ENCODE results near the gene DLGAP3.

The DLGAP3 gene

GRCh38 chr1:34863501-34863900, 65.9 kb downstream of the DLGAP3 start:
- Histone ChIP-seq H3K23ac (ENCODE audit: low read depth, low read length, poor library complexity) (no peak overlapping the region), H3K27me3 (ENCODE audit: control insufficient read depth in 3 of 3, insufficient read depth in 3 of 3, low read depth in 1 of 3, low read length in 3 of 3) (peaks cover 0 to 30% (median 4%) of the 10 kb centered on the region in 3 experiments), H3K4ac (ENCODE audit: low read length) (no peak overlapping the region), H2BK120ac (ENCODE audit: low read depth, low read length) (no peak overlapping the region), H3K4me1 (ENCODE audit: control insufficient read depth in 2 of 2, insufficient read depth in 1 of 2, low read depth in 1 of 2, low read length in 2 of 2) (peaks cover 3 to 6% of the 10 kb centered on the region in 2 donors), H2BK15ac (ENCODE audit: low read length) (no peak overlapping the region), H2AK5ac (ENCODE audit: low read depth, low read length) (no peak overlapping the region), H4K91ac (ENCODE audit: low read depth, low read length, poor library complexity) (no peak overlapping the region), H4K8ac (ENCODE audit: low read depth, low read length) (no peak overlapping the region), H2BK5ac (ENCODE audit: low read length) (no peak overlapping the region), H3K4me3 (ENCODE audit: low read length in 2 of 2) (no peak overlapping the region), H2BK12ac (ENCODE audit: low read length) (no peak overlapping the region), H2AFZ (ENCODE audit: low read length) (no peak overlapping the region), H3K36me3 (replicated peaks in 1 of 2; ENCODE audit: control insufficient read depth in 2 of 2, insufficient read depth in 2 of 2, low read length in 2 of 2) (no peaks in the 10 kb centered on the region), H3K9me3 (replicated peaks in 1 of 2; ENCODE audit: control insufficient read depth in 2 of 2, insufficient read depth in 1 of 2, low read depth in 1 of 2, low read length in 2 of 2) (no peaks in the 10 kb centered on the region), H3K4me2 (ENCODE audit: insufficient read depth, low read length, poor library complexity, severe bottlenecking) (no peak overlapping the region), H3K27ac (replicated peaks; ENCODE audit: low read length) (no peak overlapping the region), H3K14ac (ENCODE audit: low read length) (no peak overlapping the region), H3K18ac (ENCODE audit: low read length) (no peak overlapping the region), H3K9ac (ENCODE audit: low read depth, low read length, poor library complexity) (no peak overlapping the region), H3K79me1 (ENCODE audit: low read depth, low read length) (no peaks in the 10 kb centered on the region)
- DNase-seq (ENCODE audit: low spot score) = no peak

DNA sequence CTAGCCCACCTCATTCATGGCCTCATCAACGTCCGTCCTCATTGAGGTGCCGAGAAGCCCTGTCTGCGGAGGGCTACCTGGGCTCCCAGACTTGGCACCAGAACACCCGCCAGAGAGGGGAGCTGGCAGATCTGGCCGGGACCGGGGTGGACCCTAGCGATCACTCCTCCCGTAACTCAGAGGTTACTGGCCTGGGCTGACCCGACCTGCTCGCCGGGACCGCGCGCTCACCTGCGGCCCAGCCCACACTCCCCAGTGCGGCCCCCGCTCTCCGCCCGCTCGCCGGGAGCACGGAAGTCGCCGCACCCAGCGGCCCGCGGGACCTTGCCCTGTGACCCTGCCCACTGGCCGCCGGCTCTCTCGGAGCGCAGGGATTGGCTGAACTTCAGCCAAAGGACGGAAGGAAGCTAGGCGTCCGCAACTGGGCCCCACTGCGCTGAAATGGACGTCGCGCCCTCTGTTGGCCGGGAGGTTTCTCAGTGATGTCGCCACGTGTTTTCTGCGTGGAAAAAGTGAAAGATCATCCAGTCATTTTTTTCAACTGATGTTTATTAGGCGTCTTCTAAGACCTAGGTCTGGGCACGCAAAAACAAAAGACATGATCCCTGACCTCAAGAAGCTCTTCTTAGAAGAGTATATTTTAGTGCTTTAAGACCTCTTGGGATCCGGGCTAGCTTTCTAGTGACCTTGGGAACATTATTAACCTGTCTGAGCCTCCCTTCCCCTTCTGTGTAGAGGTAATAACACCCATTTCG, 69.8 kb downstream of the DLGAP3 start, which contains the start of gene SMIM12:
Gene SMIM12, minus strand, starts transcription at position 304 of the 755 bp plus-strand sequence. CDS start 3,772 bp downstream, outside the sequence.
- peaks cover 11 to 12% of the 10 kb centered on the region in 2 donors for H3K36me3 ChIP-seq (replicated peaks in 1 of 2; ENCODE audit: control insufficient read depth in 2 of 2, insufficient read depth in 2 of 2, low read length in 2 of 2)
- H2AFZ ChIP-seq (ENCODE audit: low read length) = peak within 1 kb of the TSS; percentile 97
- H3K23ac ChIP-seq (ENCODE audit: low read depth, low read length, poor library complexity) = peak within 1 kb of the TSS; percentile 86
- no peak within 1 kb of the TSS for H2BK120ac ChIP-seq (ENCODE audit: low read depth, low read length)
- no peaks in the 10 kb centered on the region for H3K79me1 ChIP-seq (ENCODE audit: low read depth, low read length)
- no peak within 1 kb of the TSS for H4K8ac ChIP-seq (ENCODE audit: low read depth, low read length)
- peak within 1 kb of the TSS; percentile 91 for H3K18ac ChIP-seq (ENCODE audit: low read length)
- H2BK12ac ChIP-seq (ENCODE audit: low read length) = no peak within 1 kb of the TSS
- H3K27me3 ChIP-seq (ENCODE audit: control insufficient read depth in 3 of 3, insufficient read depth in 3 of 3, low read depth in 1 of 3, low read length in 3 of 3) = peaks cover 0 to 3% (median 0%) of the 10 kb centered on the region in 3 experiments
- no peaks in the 10 kb centered on the region for H3K9me3 ChIP-seq (replicated peaks in 1 of 2; ENCODE audit: control insufficient read depth in 2 of 2, insufficient read depth in 1 of 2, low read depth in 1 of 2, low read length in 2 of 2)
- no CpG with 5 or more reads among the region's 47 CpGs for WGBS, 2 donors (ENCODE audit: extremely low coverage in 2 of 2, insufficient read length in 2 of 2, insufficient replicate concordance in 1 of 2)
- peaks cover 3 to 6% of the 10 kb centered on the region in 2 donors for H3K4me1 ChIP-seq (ENCODE audit: control insufficient read depth in 2 of 2, insufficient read depth in 1 of 2, low read depth in 1 of 2, low read length in 2 of 2)
- H3K4me3 ChIP-seq (ENCODE audit: low read length in 2 of 2) = peak within 1 kb of the TSS; percentile 99 to 100
- H3K9ac ChIP-seq (ENCODE audit: low read depth, low read length, poor library complexity) = peak within 1 kb of the TSS; percentile 95
- H2BK15ac ChIP-seq (ENCODE audit: low read length) = no peak within 1 kb of the TSS
- no peak within 1 kb of the TSS for H4K91ac ChIP-seq (ENCODE audit: low read depth, low read length, poor library complexity)
- H3K14ac ChIP-seq (ENCODE audit: low read length) = no peak within 1 kb of the TSS
- peak within 1 kb of the TSS; percentile 64 for H3K4me2 ChIP-seq (ENCODE audit: insufficient read depth, low read length, poor library complexity, severe bottlenecking)
- H2BK5ac ChIP-seq (ENCODE audit: low read length) = no peak within 1 kb of the TSS
- DNase-seq (ENCODE audit: low spot score) = peak; percentile 84
- H2AK5ac ChIP-seq (ENCODE audit: low read depth, low read length) = no peak within 1 kb of the TSS
- H3K27ac ChIP-seq (replicated peaks; ENCODE audit: low read length) = no peak within 1 kb of the TSS
- H3K4ac ChIP-seq (ENCODE audit: low read length) = no peak within 1 kb of the TSS

- WGBS, 2 donors (ENCODE audit: extremely low coverage in 2 of 2, insufficient read length in 2 of 2, insufficient replicate concordance in 1 of 2) = no CpG with 5 or more reads among the region's 15 CpGs
- no peak overlapping the region for H2BK5ac ChIP-seq (ENCODE audit: low read length)
Observed at GRCh38 chr1:34858901-34859445, 70.5 kb downstream of the DLGAP3 start.

GRCh38 chr1:34856697-34857096, 72.8 kb downstream of the DLGAP3 start:
- H3K9ac ChIP-seq (ENCODE audit: low read depth, low read length, poor library complexity) = no peak overlapping the region

More at GRCh38 chr1:34858901-34859445, 70.5 kb downstream of the DLGAP3 start:
- Histone ChIP-seq H3K36me3 (replicated peaks in 1 of 2; ENCODE audit: control insufficient read depth in 2 of 2, insufficient read depth in 2 of 2, low read length in 2 of 2) (peaks cover 11 to 19% of the 10 kb centered on the region in 2 donors), H3K4ac (ENCODE audit: low read length) (no peak overlapping the region), H3K79me1 (ENCODE audit: low read depth, low read length) (no peaks in the 10 kb centered on the region), H3K4me1 (ENCODE audit: control insufficient read depth in 2 of 2, insufficient read depth in 1 of 2, low read depth in 1 of 2, low read length in 2 of 2) (peaks cover 3 to 6% of the 10 kb centered on the region in 2 donors), H3K14ac (ENCODE audit: low read length) (no peak overlapping the region), H2BK15ac (ENCODE audit: low read length) (no peak overlapping the region), H3K27me3 (ENCODE audit: control insufficient read depth in 3 of 3, insufficient read depth in 3 of 3, low read depth in 1 of 3, low read length in 3 of 3) (peaks cover 0 to 2% (median 0%) of the 10 kb centered on the region in 3 experiments), H3K23ac (ENCODE audit: low read depth, low read length, poor library complexity) (peak overlapping the region; percentile 86), H3K4me2 (ENCODE audit: insufficient read depth, low read length, poor library complexity, severe bottlenecking) (peak overlapping the region; percentile 64), H3K9ac (ENCODE audit: low read depth, low read length, poor library complexity) (peak overlapping the region; percentile 95), H4K91ac (ENCODE audit: low read depth, low read length, poor library complexity) (no peak overlapping the region), H3K27ac (replicated peaks; ENCODE audit: low read length) (no peak overlapping the region), H2BK12ac (ENCODE audit: low read length) (no peak overlapping the region), H3K18ac (ENCODE audit: low read length) (peak overlapping the region; percentile 91), H3K9me3 (replicated peaks in 1 of 2; ENCODE audit: control insufficient read depth in 2 of 2, insufficient read depth in 1 of 2, low read depth in 1 of 2, low read length in 2 of 2) (no peaks in the 10 kb centered on the region), H2BK120ac (ENCODE audit: low read depth, low read length) (no peak overlapping the region), H2AK5ac (ENCODE audit: low read depth, low read length) (no peak overlapping the region), H3K4me3 (ENCODE audit: low read length in 2 of 2) (peak overlapping the region; percentile 99 to 100), H2AFZ (ENCODE audit: low read length) (peak overlapping the region; percentile 97), H4K8ac (ENCODE audit: low read depth, low read length) (no peak overlapping the region)
- no peak for DNase-seq (ENCODE audit: low spot score)

More at GRCh38 chr1:34856697-34857096, 72.8 kb downstream of the DLGAP3 start:
- H2AK5ac ChIP-seq (ENCODE audit: low read depth, low read length) = no peak overlapping the region
- H4K8ac ChIP-seq (ENCODE audit: low read depth, low read length) = no peak overlapping the region
- no peak overlapping the region for H3K14ac ChIP-seq (ENCODE audit: low read length)
- H3K36me3 ChIP-seq (replicated peaks in 1 of 2; ENCODE audit: control insufficient read depth in 2 of 2, insufficient read depth in 2 of 2, low read length in 2 of 2) = peaks cover 11 to 26% of the 10 kb centered on the region in 2 donors
- no peak overlapping the region for H3K23ac ChIP-seq (ENCODE audit: low read depth, low read length, poor library complexity)
- no peak overlapping the region for H4K91ac ChIP-seq (ENCODE audit: low read depth, low read length, poor library complexity)
- no peak overlapping the region for H2BK15ac ChIP-seq (ENCODE audit: low read length)
- no peaks in the 10 kb centered on the region for H3K79me1 ChIP-seq (ENCODE audit: low read depth, low read length)
- no peak overlapping the region for H3K27ac ChIP-seq (replicated peaks; ENCODE audit: low read length)
- no peak overlapping the region for H3K4ac ChIP-seq (ENCODE audit: low read length)
- WGBS, 2 donors (ENCODE audit: extremely low coverage in 2 of 2, insufficient read length in 2 of 2, insufficient replicate concordance in 1 of 2) = no CpG with 5 or more reads among the region's 6 CpGs
- no peak overlapping the region for H2BK12ac ChIP-seq (ENCODE audit: low read length)
- H2BK120ac ChIP-seq (ENCODE audit: low read depth, low read length) = no peak overlapping the region
- no peak overlapping the region for H2AFZ ChIP-seq (ENCODE audit: low read length)
- no peak overlapping the region for H3K18ac ChIP-seq (ENCODE audit: low read length)
- H3K27me3 ChIP-seq (ENCODE audit: control insufficient read depth in 3 of 3, insufficient read depth in 3 of 3, low read depth in 1 of 3, low read length in 3 of 3) = no peaks in the 10 kb centered on the region
- no peak overlapping the region for H3K4me3 ChIP-seq (ENCODE audit: low read length in 2 of 2)
- H2BK5ac ChIP-seq (ENCODE audit: low read length) = no peak overlapping the region
- DNase-seq (ENCODE audit: low spot score) = no peak
- no peak overlapping the region for H3K4me2 ChIP-seq (ENCODE audit: insufficient read depth, low read length, poor library complexity, severe bottlenecking)
- H3K9me3 ChIP-seq (replicated peaks in 1 of 2; ENCODE audit: control insufficient read depth in 2 of 2, insufficient read depth in 1 of 2, low read depth in 1 of 2, low read length in 2 of 2) = no peaks in the 10 kb centered on the region
- peaks cover 3 to 6% of the 10 kb centered on the region in 2 donors for H3K4me1 ChIP-seq (ENCODE audit: control insufficient read depth in 2 of 2, insufficient read depth in 1 of 2, low read depth in 1 of 2, low read length in 2 of 2)
